ENCODE measurements around the gene CFAP46. TPM values are rescaled to one million over a fixed set of nuclear protein-coding genes. Genes with fewer than 3 reads are reported as not detected.

The CFAP46 gene
- total and polyA plus RNA-seq, 10 donors, result 0.03 to 1.1 (median 0.12) TPM; not detected in 2

GRCh38 chr10:132765435-132765834 lies 176.9 kb downstream of the CFAP46 start:
- Histone ChIP-seq H3K4me3 (no peak overlapping the region), H3K36me3 (peaks cover 0 to 78% (median 27%) of the 10 kb centered on the region in 6 donors), H3K9me3 (peaks cover 0 to 5% (median 0%) of the 10 kb centered on the region in 8 donors), H3K4me1 (peaks cover 0 to 6% (median 0%) of the 10 kb centered on the region in 6 donors), H3K27ac (no peak overlapping the region), H3K27me3 (replicated peaks in 1 of 7) (no peaks in the 10 kb centered on the region)
- intact Hi-C loops (cut with DNase I; ENCODE audit: low total_unique reads), result no loop called here
- no peak for DNase-seq
- TF ChIP-seq POLR2AphosphoS5 (IDR thresholded peaks at IDR 0.05) (no peak), POLR2A (IDR thresholded peaks at IDR 0.05) (no peak), CTCF (IDR thresholded peaks at IDR 0.05 in 8 of 11, conservative IDR thresholded peaks at IDR 0.05 in 3 of 11) (no peak)
- WGBS, 5 donors, result 91 to 95% (median 94%) methylated on average over 11 of the region's 11 CpGs

- Histone ChIP-seq H3K36me3 (peaks cover 0 to 78% (median 28%) of the 10 kb centered on the region in 6 donors), H3K9me3 (peaks cover 0 to under 1% (median 0%) of the 10 kb centered on the region in 8 donors), H3K4me3 (no peak overlapping the region), H3K4me1 (peaks cover 0 to 6% (median 0%) of the 10 kb centered on the region in 6 donors), H3K27ac (no peak overlapping the region), H3K27me3 (replicated peaks in 1 of 7) (no peaks in the 10 kb centered on the region)
- 82 to 92% (median 86%) methylated on average over 10 to 11 of the region's 11 CpGs for WGBS, 5 donors
- intact Hi-C loops (cut with DNase I; ENCODE audit: low total_unique reads), result no loop called here
- TF ChIP-seq POLR2AphosphoS5 (IDR thresholded peaks at IDR 0.05) (no peak), POLR2A (IDR thresholded peaks at IDR 0.05) (no peak), CTCF (IDR thresholded peaks at IDR 0.05 in 8 of 11, conservative IDR thresholded peaks at IDR 0.05 in 3 of 11) (no peak)
- DNase-seq, result no peak
Measured at GRCh38 chr10:132764108-132764507, 178.3 kb downstream of the CFAP46 start.

GRCh38 chr10:132763545-132763944 lies 178.8 kb downstream of the CFAP46 start:
- peaks cover 0 to 78% (median 28%) of the 10 kb centered on the region in 6 donors for H3K36me3 ChIP-seq
- 86 to 100% (median 95%) methylated on average over 1 to 5 of the region's 5 CpGs for WGBS, 5 donors
- intact Hi-C loops (cut with DNase I; ENCODE audit: low total_unique reads), result no loop called here

GRCh38 chr10:132762267-132762666 lies 180.1 kb downstream of the CFAP46 start:
- intact Hi-C loops (cut with DNase I; ENCODE audit: low total_unique reads), result no loop called here
- Histone ChIP-seq H3K4me1 (peaks cover 0 to 6% (median 0%) of the 10 kb centered on the region in 6 donors), H3K36me3 (peaks cover 0 to 78% (median 30%) of the 10 kb centered on the region in 6 donors), H3K27me3 (replicated peaks in 1 of 7) (no peaks in the 10 kb centered on the region), H3K27ac (no peak overlapping the region), H3K4me3 (no peak overlapping the region), H3K9me3 (no peaks in the 10 kb centered on the region)
- no peak for DNase-seq
- 65 to 81% (median 77%) methylated on average over 6 of the region's 6 CpGs for WGBS, 5 donors
- TF ChIP-seq CTCF (IDR thresholded peaks at IDR 0.05 in 8 of 11, conservative IDR thresholded peaks at IDR 0.05 in 3 of 11), result no peak
- TF ChIP-seq POLR2A (IDR thresholded peaks at IDR 0.05), result no peak
- no peak for TF ChIP-seq POLR2AphosphoS5 (IDR thresholded peaks at IDR 0.05)

More at GRCh38 chr10:132763545-132763944, 178.8 kb downstream of the CFAP46 start:
- Histone ChIP-seq H3K27me3 (replicated peaks in 1 of 7) (no peaks in the 10 kb centered on the region), H3K27ac (no peak overlapping the region), H3K4me3 (no peak overlapping the region), H3K9me3 (no peaks in the 10 kb centered on the region), H3K4me1 (peaks cover 0 to 6% (median 0%) of the 10 kb centered on the region in 6 donors)
- DNase-seq, result no peak
- no peak for TF ChIP-seq POLR2AphosphoS5 (IDR thresholded peaks at IDR 0.05)
- no peak for TF ChIP-seq POLR2A (IDR thresholded peaks at IDR 0.05)
- no peak for TF ChIP-seq CTCF (IDR thresholded peaks at IDR 0.05 in 8 of 11, conservative IDR thresholded peaks at IDR 0.05 in 3 of 11)

Measured in spleen (tissue), 11 donors.